HG03439 (cell line): Measurements from ENCODE around the gene AGBL5.
"Not testable (repeated sequence)": the region's sequence is repeated elsewhere in the genome, so short reads cannot be mapped to it uniquely, and the experiment has no call there.

Experiments
- ATAC-seq: cut with Tn5 transposase; IDR thresholded peaks from one replicate; pipeline ENCODE4 v1.9.1; 2021; ENCODE audit warnings: mild to moderate bottlenecking, moderate library complexity; ENCODE audit not compliant: unreplicated experiment

Gene AGBL5

DNA sequence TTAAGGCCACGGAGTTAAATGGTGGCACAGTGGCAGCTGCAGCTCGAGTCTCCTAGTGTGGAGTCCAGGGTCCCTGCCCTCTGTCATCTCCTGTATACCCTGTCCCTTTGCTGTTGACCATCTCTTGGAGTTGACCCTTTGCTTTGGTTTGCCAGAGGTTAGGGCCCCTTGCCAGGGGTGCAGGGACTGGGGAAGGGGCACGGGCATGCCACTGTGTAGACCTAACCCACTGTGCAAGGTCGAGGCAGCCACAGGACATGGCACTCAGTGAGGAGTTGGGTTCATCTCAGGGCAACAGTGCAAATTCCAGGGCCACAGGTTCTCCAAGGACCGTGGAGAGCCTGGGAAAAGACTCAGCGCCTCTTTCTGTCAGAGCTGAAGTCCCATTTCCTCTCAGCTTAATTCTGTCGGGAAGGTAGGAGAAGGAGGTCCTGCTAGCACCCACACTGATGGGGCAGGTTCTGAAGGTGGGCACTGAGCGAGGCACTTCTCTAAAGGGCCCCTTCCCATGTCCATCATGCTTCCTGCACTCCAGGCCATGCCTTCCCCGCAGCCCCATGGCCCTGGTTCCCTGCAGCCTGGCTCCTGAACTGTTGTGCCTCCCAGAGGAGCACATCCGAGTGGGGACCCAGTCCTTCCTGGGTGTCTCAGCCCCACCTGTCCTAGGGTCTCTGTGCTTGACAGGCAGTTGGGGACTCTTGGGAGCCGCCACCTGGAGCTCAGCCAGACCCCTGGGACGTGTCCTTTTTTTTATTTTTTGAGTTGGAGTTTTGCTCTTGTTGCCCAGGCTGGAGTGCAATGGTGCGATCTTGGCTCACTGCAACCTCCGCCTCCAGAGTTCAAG lies 37.9 kb downstream of the AGBL5 start:
- no peak for ATAC-seq

DNA sequence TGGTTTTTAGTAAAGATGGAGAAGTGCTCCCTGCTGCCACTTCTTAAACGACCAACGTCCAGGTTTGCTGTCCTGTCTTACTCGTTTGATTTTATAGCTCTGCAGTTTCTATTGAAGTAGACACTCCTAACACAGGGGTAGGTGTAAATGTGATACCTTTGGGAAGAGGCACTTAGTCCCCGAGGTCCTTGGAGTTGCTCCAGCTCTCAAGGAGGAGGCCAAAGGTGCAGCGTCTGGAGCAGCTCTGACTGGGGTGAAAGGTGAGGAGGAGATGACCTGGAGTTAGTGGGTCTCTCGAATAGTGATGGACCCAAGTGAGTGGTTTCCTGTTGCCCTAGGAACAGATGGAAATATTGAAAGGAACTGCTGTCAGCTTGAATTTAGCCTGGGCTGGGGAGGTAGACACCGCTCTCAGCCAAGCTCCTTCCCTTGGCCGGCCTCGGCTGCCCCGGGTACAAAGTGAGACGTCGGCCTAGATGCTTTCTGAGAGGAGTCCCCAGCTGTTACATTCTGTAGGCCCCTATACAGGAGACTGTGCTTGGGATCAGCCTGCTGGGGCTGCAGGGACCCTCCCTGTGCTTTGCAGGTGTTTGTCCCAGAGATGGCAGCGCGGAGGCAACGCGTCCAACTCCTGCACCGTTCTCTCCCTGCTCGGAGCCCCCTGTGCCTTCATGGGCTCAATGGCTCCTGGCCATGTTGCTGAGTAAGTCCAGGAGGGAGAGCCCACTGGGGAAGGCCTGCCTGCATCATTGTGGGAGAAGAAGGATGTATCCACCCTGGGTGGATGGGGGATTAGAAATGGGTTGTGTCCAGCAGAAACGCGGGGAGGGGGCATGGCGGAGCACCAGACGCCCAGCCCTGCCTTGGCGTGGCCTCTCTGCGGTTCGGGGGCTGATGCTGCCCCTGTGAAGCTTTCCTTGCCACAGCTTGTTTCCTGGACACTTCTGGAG lies 40.6 kb downstream of the AGBL5 start:
- ATAC-seq, result no peak

DNA sequence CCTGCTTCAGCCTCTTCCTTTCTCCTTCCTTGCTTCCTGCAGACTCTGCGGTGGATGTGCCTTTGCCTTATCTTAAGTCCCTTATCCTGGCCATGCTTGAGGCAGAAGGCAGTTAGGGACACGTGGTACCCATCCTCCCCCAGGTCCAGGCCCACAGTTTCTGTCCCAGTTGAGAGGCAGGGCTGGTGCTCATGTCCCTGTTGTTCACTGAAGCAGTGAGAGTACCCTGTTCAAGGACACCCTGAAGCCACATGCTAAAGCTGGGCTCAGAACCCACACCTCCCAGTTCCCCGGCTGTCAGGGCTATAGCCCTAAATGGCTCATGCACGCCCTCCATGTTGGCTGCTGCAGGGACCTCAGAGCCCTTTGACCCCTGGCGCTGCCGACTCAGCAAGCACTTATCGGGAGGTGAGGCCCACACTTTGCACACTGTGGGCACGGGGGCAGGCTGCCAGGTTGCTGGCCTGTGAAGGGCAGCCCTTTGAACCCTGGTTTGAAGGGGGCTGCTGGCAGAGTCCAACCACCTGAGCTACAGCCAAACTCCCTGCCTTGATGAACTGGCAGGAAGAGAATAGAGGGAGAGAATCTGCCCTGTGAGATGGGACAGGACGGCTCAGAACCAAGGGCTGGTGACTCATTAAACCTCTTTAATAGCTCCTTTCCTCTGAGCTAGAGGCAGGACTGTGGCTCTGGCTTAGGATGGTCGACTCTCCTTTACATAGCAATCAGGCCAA lies 41.4 kb downstream of the AGBL5 start:
- ATAC-seq, result no peak

DNA sequence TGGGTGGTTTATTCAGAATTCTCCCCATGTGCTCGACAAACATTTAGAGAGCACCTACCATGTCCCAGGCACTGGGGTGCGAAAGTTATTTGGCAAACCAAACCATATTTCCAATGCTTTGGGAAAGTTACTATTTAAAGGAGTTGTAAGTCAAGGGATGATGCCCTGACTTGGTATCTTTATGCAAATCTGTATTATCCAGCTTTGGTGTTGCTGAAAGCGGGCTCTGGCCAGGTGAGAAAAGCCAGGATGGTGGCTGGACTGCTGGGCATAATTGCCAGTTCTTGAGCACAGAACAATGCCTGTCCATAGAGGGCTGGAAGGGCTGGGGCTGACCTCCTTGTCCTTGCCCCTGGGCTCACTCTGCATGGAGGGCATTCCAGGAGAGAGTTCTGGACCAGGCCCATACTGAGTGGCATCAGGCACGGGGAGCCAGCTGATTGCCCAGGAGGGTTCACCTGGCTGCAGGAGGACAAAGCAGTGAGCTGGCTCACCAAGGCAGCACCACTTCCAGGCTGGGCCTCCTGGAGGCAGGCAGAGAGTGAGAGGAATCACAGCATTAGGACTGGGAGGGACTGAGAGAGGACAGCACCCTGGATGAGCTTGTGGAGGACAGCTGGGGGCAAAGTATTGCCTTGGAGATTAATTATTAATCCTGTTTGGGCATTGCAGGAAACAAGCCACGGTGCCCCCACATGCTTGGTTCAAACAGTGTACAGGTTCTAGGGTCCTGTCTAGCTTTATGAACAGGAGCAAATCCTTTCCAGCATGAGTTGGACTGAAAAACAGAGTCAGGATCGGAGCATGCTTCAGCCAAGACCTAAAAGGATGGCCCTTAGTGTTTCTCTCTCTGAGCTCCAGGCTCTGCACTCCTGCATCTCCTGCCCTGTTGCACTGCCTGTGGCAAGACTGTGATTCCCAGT lies 42.2 kb downstream of the AGBL5 start:
- no peak for ATAC-seq

DNA sequence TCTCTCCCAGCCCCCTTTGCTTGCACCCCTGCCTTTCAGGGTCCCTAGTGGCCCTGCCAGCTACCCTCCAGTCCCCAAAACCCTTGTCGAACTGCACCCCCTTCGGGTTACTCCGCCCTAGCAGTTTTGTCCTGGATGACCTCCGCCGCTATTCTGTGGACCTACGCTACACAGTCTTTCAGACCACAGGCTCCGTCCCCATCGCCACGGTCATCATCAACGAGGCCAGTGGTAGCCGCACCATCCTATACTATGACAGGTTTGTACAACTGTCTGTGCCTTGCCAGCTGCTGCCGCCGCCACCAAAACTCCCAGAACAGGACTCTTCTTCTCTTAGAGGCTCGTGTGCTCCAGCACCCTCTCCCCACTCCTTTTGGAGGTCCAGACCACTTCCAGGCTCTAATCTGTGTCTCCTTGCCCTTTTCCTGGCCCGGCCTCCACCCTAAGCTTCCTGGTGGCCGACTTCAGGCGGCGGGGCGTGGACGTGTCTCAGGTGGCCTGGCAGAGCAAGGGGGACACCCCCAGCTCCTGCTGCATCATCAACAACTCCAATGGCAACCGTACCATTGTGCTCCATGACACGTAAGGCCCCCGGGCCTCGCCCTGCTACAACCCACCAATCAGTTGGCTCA lies 43.0 kb downstream of the AGBL5 start:
- no peak for ATAC-seq

DNA sequence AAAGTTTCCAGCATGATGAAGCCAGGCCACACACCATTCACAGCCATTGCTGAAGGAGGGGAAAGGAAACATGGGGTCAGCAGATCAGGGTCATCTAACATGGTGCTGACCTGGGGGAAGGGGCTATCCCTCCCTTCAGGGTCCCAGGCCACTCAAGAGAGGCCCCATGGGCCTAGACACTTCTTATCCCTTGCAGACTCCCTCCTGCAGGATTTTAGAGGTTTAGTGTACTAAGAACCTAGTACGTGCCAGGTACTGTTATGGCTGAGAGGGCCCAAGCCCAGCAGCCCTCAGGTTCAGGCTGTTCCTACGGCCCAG lies 43.9 kb downstream of the AGBL5 start:
- no peak for ATAC-seq

DNA sequence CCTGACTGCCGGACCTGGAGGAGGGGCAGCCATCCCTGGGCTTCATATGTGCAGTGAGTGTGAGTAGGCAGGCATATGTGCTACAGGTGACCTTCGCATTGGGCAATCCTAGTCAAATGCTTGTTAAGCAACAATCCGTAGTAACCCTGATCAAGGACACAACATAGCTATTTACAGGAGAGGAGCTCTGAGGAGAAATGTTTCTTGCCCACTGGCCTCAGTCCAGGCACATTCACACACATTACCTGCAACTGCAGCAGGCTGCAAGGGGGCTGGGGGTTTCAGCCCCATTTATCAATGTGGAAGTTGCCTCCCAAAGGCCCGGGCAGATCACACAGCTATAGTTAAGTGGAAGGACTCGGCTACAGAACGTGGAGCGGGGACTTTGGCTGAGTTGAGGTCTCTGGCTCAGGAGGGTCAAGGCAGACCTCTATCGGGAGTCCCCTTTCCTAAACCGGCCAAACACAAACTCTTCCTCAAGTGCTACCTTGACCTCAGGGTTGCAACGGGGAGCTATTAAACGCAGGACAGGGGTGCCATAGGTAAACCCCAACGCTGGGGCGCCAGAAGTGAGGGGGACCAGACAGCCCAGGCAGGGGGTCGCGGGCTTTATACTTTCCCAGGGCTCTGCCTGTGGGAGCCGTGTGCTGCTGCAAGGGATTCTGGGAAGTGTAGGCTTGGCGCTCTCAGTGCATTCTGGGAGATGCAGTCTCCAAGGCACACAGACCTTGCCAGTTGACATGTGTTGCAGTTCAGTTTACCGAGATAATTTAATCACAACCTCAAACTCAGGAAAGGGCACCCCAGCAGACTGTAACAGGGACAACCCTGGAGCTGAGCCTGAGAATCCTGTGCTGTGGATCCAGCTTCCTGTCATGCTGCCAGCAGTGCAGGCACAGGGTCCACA lies 44.5 kb downstream of the AGBL5 start:
- no peak for ATAC-seq

DNA sequence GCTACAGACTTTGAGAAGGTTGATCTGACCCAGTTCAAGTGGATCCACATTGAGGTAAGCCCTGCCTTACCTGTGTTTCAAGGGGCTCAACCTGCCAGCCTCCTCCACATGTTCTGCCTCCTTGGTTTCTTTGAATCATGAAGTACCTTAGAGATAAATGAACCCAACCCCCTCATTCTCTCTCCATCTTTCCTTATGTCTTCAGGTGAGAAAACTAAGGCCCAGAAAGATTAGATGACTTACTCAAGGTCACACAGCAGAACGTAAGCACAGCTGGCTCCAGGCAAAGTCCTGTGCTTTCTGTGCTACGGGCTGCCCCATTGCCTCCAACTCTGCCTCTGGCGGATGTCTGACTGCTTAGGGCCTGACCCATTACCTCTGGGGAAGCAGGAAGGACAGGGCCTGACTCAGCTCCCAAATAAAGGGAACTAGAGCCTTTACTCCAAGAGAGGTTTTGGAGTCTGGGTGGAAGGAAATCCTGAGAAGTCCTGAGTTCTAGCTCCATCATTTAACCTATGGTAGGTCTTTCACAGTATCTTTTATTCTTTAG lies 45.4 kb downstream of the AGBL5 start:
- no peak for ATAC-seq

DNA sequence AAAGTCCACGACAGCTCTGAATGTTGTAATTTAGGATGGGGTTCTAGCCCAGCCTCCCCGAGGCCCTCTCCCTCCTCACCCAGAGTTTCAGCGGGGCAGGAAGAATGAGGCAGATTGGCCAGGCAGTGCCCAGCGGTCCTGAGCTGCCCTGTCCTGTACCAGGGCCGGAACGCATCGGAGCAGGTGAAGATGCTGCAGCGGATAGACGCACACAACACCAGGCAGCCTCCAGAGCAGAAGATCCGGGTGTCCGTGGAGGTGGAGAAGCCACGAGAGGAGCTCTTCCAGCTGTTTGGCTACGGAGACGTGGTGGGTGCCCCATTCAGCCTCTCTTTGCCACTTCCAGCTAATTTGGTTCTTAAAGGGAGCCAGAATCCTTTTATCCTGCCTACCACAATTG lies 45.9 kb downstream of the AGBL5 start:
- no peak for ATAC-seq

DNA sequence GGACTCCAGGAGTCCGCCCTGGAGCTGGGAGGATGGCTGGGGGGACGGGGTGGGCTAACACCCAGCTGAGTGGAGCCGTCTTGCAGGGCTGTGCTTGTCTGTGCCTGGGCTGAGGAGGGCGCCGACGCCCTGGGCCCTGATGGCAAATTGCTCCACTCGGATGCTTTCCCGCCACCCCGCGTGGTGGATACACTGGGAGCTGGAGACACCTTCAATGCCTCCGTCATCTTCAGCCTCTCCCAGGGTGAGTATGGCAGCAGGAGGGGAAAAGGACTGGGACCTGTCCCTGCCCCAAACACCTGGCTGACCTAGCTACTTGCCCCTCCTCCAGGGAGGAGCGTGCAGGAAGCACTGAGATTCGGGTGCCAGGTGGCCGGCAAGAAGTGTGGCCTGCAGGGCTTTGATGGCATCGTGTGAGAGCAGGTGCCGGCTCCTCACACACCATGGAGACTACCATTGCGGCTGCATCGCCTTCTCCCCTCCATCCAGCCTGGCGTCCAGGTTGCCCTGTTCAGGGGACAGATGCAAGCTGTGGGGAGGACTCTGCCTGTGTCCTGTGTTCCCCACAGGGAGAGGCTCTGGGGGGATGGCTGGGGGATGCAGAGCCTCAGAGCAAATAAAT lies 48.0 kb downstream of the AGBL5 start:
- no peak for ATAC-seq

DNA sequence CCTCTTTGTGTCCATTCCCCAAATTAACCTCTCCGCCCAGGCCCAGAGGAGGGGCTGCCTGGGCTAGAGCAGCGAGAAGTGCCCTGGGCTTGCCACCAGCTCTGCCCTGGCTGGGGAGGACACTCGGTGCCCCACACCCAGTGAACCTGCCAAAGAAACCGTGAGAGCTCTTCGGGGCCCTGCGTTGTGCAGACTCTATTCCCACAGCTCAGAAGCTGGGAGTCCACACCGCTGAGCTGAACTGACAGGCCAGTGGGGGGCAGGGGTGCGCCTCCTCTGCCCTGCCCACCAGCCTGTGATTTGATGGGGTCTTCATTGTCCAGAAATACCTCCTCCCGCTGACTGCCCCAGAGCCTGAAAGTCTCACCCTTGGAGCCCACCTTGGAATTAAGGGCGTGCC lies 48.6 kb downstream of the AGBL5 start:
- no peak for ATAC-seq

DNA sequence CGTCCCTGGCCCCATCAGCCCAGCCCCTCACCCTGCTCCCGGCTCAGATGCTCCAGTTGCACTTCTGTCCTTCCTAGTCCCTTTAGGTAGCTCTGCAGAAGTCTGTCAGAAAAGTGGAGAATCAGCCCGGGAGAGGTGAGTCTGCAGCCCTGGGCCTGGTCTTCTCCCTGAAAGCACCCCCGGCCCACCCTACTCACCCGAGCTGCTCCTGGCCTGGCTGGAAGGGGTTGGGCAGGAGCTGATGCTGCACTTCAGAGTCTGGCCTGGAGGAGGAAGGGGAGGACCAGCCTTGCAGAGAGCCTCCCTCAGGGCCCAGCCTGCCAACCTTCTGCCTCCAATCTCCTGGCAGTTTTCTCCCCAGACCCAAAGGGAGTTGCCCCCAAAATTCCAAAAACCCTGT lies 50.9 kb downstream of the AGBL5 start:
- ATAC-seq, result no peak

DNA sequence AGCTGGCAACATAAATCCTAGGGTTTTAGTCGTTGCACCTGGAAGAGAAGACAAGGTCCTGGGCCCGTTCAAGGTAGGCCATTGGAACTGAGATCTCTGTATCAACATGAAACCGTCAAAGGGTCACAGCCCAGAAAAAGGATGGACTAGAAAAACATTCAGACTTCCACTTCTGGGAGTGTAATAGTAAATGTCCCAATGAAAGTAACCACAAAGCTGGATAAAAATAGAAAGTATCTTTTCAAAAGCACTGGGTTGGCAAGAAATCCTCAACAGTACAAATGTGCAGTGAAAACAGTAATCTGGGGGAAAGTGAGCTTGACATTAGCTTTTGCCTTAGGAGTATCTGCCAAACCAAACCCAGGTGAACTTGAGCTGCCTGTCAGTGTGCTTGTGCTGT lies 54.5 kb downstream of the AGBL5 start:
- ATAC-seq, result no peak

DNA sequence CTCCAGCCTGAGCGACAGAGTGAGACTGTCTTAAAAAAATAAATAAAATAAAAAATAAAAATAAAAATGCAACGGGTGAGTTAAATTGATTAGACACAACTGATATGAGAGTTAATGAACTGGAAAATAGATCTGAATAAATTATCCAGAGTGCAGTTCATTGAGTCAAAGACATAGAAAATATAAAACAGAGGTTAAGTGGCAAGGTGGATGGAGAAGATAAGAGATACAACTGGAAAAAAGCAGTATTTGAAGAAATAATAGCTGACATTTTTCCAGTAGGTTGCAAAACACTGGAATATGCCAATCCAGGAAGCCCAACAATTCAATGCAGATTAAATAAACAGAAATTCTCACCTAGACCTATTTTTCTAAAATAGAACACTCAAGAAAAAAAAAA lies 56.8 kb downstream of the AGBL5 start:
- ATAC-seq, result no peak

DNA sequence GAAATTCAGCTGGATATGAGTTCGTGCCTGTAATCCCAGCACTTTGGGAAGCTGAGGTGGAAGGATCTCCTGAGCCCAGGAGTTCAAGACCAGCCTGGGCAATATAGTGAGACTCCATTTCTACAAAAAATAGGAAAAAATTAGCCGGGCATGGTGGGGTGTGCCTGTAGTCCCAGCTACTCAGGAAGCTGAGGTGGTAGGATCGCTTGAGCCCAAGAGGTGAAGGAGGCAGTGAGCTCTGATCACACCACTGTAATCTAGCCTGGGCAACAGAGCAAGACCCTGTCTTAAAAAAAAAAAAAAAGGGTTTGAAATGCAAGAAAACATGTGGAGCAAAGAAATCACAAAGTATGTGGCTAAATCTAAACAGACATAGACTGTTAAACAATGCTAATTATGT lies 57.6 kb downstream of the AGBL5 start:
- ATAC-seq, result no peak

DNA sequence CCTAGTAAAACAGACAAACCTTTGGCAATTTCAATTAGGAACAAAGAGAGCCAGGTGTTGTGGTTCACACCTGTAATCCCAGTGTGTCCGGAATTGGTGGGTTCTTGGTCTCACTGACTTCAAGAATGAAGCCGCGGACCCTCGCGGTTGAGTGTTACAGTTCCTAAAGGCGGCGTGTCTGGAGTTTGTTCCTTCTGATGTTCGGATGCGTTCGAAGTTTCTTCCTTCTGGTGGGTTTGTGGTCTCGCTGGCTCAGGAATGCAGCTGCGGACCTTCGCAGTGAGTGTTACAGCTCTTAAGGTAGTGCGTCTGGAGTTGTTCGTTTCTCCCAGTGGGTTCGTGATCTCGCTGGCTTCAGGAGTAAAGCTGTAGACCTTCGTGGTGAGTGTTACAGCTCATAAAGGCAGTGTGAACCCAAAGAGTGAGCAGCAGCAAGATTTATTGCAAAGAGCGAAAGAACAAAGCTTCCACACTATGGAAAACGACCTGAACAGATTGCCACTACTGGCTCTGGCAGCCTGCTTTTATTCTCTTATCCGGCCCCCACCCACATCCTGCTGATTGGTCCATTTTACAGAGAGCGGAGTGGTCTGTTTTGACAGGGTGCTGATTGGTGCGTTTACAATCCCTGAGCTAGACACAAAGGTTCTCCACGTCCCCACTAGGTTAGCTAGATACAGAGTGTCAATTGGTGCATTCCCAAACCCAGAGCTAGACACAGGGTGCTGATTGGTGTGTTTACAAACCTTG lies 59.3 kb downstream of the AGBL5 start:
- ATAC-seq, result not testable (repeated sequence)

DNA sequence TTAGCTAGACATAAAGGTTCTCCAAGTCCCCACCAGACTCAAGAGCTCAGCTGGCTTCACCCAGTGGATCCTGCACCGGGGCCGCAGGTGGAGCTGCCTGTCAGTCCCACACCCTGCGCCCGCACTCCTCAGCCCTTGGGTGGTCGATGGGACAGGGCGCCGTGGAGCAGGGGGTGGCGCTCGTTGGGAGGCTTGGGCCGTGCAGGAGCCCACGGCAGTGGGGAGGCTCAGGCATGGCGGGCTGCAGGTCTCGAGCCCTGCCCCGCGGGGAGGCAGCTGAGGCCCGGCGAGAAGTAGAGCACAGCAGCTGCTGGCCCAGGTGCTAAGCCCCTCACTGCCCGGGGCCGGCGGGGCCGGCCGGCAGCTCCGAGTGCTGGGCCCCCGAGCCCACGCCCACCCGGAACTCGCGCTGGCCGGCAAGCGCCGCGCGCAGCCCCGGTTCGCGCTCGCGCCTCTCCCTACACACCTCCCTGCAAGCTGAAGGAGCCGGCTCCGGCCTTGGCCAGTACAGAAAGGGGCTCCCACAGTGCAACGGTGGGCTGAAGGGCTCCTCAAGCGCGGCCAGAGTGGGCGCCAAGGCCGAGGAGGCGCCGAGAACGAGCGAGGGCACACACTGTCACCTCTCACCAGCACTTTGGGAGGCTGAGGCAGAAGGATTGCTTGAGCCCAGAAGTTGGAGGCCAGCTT lies 60.1 kb downstream of the AGBL5 start:
- not testable (repeated sequence) for ATAC-seq
